HTR-8/SVneo (cell line): ENCODE results near the gene RPS27.

Source experiments
- DNase-seq: peaks from one replicate; pipeline ENCODE4 v3.0.0; 2011; ENCODE audit warnings: low spot score, mixed read lengths; ENCODE audit not compliant: insufficient read length
- FAIRE-seq: peaks from 2 replicates; lab custom pipeline; 2011; peaks lifted over from hg19 to GRCh38; lab: Jason Lieb, UNC

Gene RPS27

DNA sequence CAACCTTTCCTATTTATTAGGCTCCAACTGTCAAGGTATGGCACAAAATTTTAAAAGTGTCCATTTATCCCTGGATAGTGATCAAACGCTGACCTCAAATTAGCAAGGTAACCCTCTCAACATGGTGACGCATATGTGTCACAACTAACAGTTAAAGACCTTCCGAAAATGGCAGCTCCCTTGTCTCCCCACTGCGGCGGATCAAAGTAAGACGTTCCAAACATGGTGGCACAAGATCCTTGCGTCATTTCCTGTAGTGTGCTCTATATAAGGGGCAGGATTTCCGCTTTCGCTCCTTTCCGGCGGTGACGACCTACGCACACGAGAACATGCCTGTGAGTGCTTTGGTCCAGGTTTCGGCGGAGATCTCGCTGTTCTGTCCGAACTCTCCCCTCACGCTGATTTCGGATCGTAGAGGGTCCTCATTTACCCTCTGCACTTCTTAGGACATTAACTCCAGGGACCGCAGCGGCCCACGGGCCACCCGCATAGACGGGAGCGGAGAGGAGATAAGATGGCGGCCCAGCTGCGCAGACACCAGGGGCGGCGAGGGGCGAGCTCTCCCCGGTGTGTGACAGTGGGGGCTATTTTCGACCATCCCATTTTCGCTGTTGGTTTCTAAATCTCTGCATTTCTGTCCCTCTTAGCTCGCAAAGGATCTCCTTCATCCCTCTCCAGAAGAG is at the start of gene RPS27:
TSS of gene RPS27 (plus strand) at position 295 of the 683 bp plus-strand sequence. CDS start at position 330, 35 bp downstream.
- no peak for FAIRE-seq
- peak; percentile 87 for DNase-seq

DNA sequence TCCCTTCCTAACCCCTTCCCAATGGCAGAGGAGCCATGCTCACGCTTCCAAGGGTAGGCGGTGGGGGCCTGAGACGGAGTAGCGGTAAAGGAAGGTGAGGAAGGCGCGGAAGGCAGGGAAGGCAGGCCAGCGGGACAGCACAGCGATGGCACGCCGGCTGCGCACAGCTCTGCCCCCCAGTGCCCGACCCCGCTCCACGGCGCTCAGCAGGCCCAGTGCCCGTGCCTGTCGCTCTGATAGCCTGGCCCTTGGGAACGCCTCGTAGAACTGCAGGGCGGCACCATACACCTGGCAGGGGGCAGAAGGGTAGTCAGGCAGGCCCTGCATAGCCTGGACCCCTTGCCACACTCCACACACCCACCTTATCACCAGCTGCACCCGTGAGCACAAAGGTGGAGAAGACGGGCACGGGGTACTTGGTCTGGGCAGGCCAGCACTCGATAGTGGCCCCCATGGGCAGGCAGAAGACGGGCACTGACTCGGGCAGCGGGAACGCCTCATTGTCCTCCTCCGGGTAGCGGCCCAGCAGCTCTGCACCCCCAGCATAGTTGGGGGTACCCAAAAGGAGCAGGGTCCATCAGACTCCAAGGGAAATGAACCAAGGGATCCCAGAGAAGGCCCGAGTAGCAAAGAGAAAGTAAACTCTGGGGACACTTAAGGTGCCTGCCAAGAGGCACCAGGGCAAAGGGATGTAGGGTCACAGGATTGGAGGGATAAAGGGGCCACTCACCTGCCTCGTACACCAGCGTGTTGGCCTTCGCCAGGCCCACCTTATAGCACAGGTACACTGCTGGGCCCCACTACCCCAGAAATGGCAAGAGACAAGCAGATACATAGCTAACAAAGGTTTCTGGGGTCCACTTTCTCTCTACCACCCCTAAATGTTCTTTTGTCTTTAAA is 48.5 kb upstream of the RPS27 start:
- no peak for DNase-seq
- FAIRE-seq, result no peak

DNA sequence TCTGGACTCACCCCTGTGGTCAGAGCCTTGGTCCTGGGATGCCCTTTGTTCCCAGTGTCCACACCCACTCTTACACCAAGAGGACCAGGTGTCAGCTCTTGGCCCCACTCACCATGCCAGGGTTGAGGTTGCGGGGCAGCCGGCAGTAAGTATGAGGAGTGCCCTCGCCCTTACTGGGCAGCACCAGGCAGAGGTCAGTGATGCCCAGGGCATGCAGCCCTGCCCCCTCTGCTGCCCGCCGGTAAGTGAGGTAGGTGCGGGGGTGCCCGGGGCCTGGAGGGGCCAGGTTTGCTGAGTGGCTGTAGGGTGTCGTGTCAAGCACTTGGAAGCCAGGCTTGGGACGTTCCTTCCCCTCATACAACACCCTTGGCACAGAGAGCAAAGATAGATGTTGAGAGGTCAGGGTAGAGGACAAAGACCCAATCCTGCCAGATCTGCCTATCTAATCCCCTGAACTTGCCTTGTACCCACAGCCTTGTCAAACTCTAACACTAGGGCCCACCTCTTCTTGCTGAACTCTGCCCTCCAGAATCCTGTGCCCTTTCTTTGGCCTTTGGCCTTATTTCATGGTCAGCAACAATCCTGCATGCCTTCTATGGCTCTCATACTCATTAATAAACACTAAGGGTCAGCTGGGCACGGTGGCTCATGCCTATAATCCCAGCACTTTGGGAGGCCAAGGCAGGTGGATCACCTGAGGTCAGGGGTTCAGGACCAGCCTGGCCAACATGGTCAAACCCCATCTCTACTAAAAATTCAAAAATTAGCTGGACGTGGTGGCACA is 47.6 kb upstream of the RPS27 start:
- no peak for FAIRE-seq
- DNase-seq, result no peak

GRCh38 chr1:153944005-153944826 is 46.3 kb upstream of the RPS27 start:
- DNase-seq, result no peak
- no peak for FAIRE-seq

- FAIRE-seq (no peak), DNase-seq (no peak)
Measured at GRCh38 chr1:153944827-153945117, 45.8 kb upstream of the RPS27 start.

- FAIRE-seq (no peak), DNase-seq (no peak)
Measured at GRCh38 chr1:153945131-153945794, 45.3 kb upstream of the RPS27 start.

DNA sequence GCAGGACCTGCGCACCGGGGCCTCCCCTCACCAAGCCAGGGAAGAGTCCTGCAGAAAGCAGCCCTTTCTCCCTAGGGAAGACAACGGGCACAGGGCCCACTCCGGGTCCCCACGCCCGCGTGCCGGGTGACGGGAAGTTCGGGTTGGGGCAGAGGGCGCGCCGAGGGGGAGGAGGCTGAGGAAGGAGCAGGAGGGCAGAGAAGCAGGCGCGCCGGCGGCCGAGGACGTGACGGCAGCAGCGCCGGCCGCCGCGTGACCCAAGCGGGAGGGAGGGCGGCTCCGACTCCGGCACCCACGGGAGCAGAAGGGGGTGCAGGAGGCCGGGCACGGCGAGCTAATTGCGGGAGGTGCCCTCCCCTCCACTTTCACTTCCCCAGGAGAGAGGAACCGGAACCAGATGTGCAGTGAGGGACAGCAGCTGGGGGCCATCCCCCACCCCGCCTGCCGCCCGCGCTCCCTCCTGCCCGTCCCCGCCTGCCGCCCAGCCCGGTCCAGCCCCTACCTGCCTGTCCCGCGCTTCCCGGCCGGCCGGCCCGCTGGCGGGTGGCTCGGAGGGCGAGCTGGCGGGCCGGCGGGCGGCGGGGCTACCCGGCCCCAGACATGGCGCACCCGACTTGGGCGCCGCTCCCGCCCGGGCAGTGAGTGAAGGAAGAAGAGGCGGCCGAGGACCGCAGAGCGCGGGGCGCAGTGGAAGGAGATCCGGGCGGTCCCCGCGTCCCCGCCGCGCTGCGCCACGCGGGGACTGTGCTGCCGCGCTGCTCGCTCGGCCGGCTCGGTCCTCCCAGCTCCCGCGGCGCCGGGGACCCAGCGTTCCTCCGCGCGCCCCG is 44.6 kb upstream of the RPS27 start:
- DNase-seq, result no peak
- FAIRE-seq, result peak; percentile 46

DNA sequence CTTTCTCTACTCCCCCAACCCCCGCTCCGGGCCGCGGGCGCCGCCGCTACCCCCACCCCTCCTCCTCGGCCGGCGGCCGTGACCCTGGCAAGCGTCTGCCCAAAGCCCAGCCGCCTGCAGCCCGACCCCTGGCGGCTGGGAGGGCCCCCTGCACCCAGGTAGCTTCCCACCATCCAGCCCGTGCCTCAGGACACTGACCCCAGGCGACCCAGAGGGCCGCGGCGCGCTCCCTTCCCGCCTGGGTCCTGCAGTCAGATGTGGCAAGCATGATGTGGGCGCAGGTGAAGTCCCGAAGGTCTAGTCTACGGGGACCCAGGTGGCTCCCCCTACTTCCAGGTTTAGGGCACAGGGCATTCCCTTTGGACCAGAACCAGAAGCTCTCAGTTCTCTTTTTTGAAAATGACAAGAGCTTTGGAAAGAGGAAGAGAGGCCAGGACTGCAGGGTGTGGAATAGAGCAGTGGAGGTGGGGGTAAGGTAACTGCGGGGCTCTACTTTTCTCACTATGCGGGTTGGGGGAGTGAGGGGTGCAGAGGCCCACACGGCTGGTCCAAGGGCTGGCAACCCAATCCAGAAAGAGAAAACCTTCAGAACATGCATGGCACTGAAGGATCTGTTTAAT is 43.8 kb upstream of the RPS27 start, which contains the start of gene DENND4B:
TSS of gene DENND4B (minus strand) at position 97 of the 620 bp plus-strand sequence. CDS start 2,344 bp downstream, outside the sequence.
- DNase-seq, result peak; percentile 89
- no peak for FAIRE-seq

GRCh38 chr1:153951183-153951582 is 39.4 kb upstream of the RPS27 start:
- FAIRE-seq (no peak), DNase-seq (no peak)

GRCh38 chr1:153951801-153952200 is 38.8 kb upstream of the RPS27 start:
- DNase-seq, result no peak
- FAIRE-seq, result no peak

DNA sequence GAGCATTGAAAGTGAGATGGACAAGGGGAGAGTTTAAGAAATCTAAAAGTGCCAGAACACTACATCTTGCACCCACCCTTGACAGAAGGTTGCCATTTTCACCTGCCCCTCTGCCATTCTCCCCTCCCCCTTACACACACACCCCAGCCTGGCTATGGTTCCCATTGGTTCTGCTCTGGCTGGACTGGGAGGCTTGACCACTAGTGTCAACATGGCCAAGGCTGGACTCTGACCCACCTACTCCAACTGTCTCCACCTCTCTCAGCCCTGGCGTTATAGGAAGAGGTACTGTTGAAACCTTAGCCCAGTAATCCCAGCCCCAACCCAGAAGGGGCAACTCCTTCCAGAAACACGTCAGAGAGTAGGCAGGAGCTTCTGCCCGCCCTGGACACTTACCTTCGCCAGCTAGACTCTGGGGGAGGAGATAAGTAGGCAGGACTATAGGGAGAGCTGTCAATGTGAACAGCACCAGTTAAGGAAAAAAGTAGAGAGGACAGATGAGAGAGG is 36.6 kb upstream of the RPS27 start:
- FAIRE-seq, result no peak

DNA sequence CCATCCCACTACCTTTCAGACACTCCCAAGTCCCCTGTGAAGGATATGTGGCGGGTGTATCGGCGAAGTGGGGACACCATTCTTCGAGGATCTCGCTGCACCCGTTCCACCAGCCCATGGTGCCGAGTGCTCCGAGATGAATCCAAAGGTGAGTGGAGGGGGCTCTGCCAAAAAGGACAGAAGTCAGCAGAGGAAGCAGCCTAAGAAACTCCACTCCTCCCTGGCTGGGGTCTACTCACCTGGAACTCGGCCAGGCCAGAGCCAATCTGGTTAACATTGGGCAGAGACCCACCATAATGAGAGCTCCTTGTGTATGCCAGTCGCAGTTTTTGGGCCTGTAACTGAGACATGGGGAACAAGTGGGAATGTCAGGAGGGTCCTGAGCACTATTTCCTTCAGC is 35.7 kb upstream of the RPS27 start:
- no peak for DNase-seq
- FAIRE-seq, result no peak

More for the DNA sequence above, 36.6 kb upstream of the RPS27 start:
- no peak for DNase-seq

DNA sequence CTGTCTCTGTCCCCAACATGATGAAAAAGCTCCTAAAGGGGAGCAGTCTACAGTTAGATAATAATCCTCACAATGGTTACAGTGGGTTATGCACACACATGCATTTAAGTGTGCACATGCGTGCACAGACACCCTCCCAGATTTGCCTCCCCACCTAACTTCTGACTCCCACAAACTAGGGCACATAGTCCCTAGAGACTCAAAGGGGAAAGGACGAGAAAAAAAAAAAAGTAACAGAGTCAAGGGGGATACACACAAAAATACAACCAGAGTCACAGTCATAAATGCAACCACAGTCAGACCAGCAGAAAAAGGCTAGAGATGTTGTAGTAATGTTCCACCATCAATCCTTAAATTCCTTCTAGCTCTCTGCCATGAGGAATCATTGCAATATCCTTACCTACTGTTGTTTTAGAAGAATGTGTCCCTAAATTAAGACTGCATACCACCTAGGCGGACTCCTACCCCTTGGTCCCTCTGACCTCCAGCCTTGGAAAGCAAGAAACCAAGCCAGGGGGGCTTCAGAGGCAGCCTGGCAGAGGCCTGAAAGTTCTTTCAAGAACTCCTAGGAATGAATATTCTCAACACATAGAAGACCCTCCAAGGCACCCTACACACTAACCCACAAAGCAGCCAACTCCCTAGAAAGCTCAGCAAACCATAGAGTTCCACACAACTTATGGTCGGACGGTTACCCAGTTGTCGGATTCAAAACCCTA is 33.4 kb upstream of the RPS27 start:
- no peak for DNase-seq
- FAIRE-seq, result no peak

DNA sequence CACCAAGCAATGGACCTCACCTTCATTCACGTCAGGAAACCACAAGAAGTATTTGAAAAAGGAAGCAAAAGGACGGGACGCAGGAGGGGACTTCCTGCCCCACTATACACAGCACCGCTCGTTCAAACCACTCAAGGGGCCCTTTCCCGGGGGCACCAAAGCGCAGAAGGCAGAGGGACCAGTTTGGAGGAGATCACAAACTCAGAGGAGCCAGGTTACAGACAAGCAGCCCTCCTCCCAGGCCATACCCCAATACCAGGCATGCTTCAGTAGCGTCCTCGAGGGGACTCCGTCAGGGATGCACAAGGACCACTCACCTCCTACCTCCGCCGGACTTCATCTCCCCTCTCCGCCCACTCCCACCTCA is 32.8 kb upstream of the RPS27 start:
- FAIRE-seq (no peak), DNase-seq (no peak)

GRCh38 chr1:153958111-153958960 is 32.2 kb upstream of the RPS27 start, which contains the start of gene CRTC2:
CRTC2 (minus strand) TSS chr1:153958612; CDS start chr1:153958497, 115 bp downstream.
- peak; percentile 95 for DNase-seq
- FAIRE-seq, result peak; percentile 66

GRCh38 chr1:153958961-153959260 is 31.7 kb upstream of the RPS27 start:
- FAIRE-seq (no peak), DNase-seq (no peak)
